Breast epithelium (tissue), 4 donors: ENCODE results near the gene SHB. TPM values are rescaled to one million over a fixed set of nuclear protein-coding genes. Genes with fewer than 3 reads are reported as not detected.

Experiments used
- DNase-seq, 2 donors: peaks; one replicate each; pipeline ENCODE4 v3.0.0-alpha.2; 2019; ENCODE audit warnings: low spot score in 2 of 2
- H3K27ac ChIP-seq, 2 donors: fragments of 200-600 bp; sonication (generic) in 1 of 2; one replicate each; pipeline ENCODE4 v1.5.1; 2016 to 2019; ENCODE audit warnings: mild to moderate bottlenecking in 1 of 2
- H3K27me3 ChIP-seq, 2 donors: fragments of 200-600 bp; sonication (generic) in 1 of 2; one replicate each; pipeline versions ENCODE4 v1.5.1 to v1.6.0; 2017 to 2019; ENCODE audit warnings: control low read depth in 1 of 2, mild to moderate bottlenecking in 1 of 2
- H3K36me3 ChIP-seq: fragments of 200-600 bp; one replicate; pipeline ENCODE4 v1.5.1; 2019
- H3K4me1 ChIP-seq, 2 donors: fragments of 200-600 bp; sonication (generic); one replicate each; pipeline ENCODE4 v1.5.1; 2016 to 2019; ENCODE audit warnings: control low read depth in 1 of 2
- H3K4me3 ChIP-seq, 3 donors: fragments of 200-600 bp; sonication (generic); 1 replicate in 2 of 3; 2 replicates in 1 of 3; pipeline ENCODE4 v1.5.1; 2016 to 2019; ENCODE audit warnings: mild to moderate bottlenecking in 3 of 3, moderate library complexity in 2 of 3
- H3K9me3 ChIP-seq, 2 donors: fragments of 200-600 bp; sonication (generic) in 1 of 2; one replicate each; pipeline ENCODE4 v1.5.1; 2016 to 2019; ENCODE audit warnings: control low read depth in 1 of 2
- POLR2A ChIP-seq: fragments of 450-650 bp; IDR thresholded peaks from one replicate; pipeline ENCODE4 v1.6.1; 2016; ENCODE audit warnings: antibody characterized with exemption, mild to moderate bottlenecking, moderate library complexity
- POLR2AphosphoS5 ChIP-seq, 3 donors: sonication (generic); formaldehyde crosslinking; IDR thresholded peaks; one replicate each; pipeline ENCODE4 v1.6.1; 2017; ENCODE audit warnings: antibody characterized with exemption in 3 of 3
- intact Hi-C: fragments of 100-400 bp; cut with DNase I; formaldehyde crosslinking; loops from one replicate; pipeline ENCODE4 v1.15.1; 2023; ENCODE audit warnings: low total_unique reads
- total RNA-seq, 3 donors: library from RNA; depleted of rRNA; stranded (reverse); fragments of >200 nt; gene quantifications; one replicate each; pipeline ENCODE4 v1.1.0, GENCODE V29; 2016
- TF ChIP-seq, protein P1 (sequence below), 3 donors: fragments of 450-650 bp; IDR thresholded peaks; one replicate each; pipeline ENCODE4 v1.5.1; 2016 to 2017; ENCODE audit warnings: antibody characterized with exemption in 3 of 3, mild to moderate bottlenecking in 3 of 3, moderate library complexity in 3 of 3

The SHB gene
- total RNA-seq, 3 donors from 2014 or later, result 3.8 to 18.7 (median 17.9) TPM

DNA sequence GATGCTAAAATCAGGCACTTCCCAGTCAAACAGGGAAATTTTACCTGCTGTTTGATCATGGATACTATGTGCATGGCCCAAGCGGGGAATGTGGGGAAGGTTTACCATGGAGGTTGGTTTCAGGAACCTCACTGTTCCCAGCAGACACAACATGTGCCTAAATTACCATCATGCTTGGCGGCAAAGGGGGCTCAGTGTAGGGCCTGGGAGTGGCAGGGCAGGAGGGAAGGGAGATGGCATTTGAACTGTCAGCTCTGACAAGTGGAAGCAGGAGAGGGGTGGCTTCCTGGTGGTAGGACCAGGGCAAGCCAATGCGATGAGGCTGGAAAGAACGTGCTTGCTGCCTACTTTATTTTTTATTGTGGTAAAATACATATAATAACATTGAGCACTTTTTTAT lies 93.4 kb downstream of the SHB start:
- H3K36me3 ChIP-seq, result no peaks in the 10 kb centered on the region
- no peaks in the 10 kb centered on the region for H3K9me3 ChIP-seq
- TF ChIP-seq POLR2AphosphoS5 (IDR thresholded peaks at IDR 0.05), result no peak
- TF ChIP-seq, protein P1, sequence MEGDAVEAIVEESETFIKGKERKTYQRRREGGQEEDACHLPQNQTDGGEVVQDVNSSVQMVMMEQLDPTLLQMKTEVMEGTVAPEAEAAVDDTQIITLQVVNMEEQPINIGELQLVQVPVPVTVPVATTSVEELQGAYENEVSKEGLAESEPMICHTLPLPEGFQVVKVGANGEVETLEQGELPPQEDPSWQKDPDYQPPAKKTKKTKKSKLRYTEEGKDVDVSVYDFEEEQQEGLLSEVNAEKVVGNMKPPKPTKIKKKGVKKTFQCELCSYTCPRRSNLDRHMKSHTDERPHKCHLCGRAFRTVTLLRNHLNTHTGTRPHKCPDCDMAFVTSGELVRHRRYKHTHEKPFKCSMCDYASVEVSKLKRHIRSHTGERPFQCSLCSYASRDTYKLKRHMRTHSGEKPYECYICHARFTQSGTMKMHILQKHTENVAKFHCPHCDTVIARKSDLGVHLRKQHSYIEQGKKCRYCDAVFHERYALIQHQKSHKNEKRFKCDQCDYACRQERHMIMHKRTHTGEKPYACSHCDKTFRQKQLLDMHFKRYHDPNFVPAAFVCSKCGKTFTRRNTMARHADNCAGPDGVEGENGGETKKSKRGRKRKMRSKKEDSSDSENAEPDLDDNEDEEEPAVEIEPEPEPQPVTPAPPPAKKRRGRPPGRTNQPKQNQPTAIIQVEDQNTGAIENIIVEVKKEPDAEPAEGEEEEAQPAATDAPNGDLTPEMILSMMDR (IDR thresholded peaks at IDR 0.05), result no peak
- no peak for TF ChIP-seq POLR2A
- no peak overlapping the region for H3K27ac ChIP-seq
- H3K4me1 ChIP-seq, result no peaks in the 10 kb centered on the region
- H3K27me3 ChIP-seq, result no peaks in the 10 kb centered on the region
- no peak overlapping the region for H3K4me3 ChIP-seq
- DNase-seq, result no peak
- intact Hi-C loops, result no loop called here

DNA sequence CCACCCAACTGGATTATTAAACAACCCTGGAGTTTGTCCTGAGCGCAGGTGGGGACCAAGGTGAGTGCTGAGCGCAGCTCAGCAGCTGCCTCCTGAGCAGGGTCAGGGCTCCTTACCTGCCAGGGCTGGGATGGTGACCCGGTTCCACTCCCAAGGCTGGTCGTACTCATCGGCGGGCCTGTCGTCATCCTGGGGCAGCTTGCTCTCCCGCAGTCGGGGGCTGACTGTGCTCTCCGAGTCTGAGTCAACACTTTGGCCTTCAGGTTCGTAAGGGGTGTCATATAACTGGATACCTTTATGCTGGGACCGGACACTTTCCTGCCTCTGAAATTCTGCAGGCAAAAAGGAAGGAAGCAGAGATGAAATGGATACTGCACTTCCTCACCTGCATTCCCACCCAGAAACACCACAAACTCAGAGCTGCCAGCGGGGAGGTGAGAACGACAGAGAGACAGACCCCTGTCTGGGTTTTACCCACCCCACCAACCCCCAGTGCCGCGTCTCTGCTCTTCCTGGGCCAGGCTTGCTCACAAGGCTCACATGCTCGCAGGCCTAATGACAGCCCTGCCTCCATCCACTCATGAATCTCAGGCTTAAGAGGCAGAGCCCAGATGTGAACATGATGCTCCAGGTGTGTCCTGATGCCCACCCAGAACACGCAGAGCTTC lies 94.4 kb downstream of the SHB start:
- intact Hi-C loops, result no loop called here
- Histone ChIP-seq H3K27ac (no peak overlapping the region), H3K4me3 (no peak overlapping the region), H3K27me3 (no peaks in the 10 kb centered on the region), H3K9me3 (no peaks in the 10 kb centered on the region), H3K36me3 (no peaks in the 10 kb centered on the region), H3K4me1 (no peaks in the 10 kb centered on the region)
- no peak for DNase-seq
- TF ChIP-seq, protein P1 (IDR thresholded peaks at IDR 0.05), result no peak
- no peak for TF ChIP-seq POLR2A
- TF ChIP-seq POLR2AphosphoS5 (IDR thresholded peaks at IDR 0.05), result no peak

DNA sequence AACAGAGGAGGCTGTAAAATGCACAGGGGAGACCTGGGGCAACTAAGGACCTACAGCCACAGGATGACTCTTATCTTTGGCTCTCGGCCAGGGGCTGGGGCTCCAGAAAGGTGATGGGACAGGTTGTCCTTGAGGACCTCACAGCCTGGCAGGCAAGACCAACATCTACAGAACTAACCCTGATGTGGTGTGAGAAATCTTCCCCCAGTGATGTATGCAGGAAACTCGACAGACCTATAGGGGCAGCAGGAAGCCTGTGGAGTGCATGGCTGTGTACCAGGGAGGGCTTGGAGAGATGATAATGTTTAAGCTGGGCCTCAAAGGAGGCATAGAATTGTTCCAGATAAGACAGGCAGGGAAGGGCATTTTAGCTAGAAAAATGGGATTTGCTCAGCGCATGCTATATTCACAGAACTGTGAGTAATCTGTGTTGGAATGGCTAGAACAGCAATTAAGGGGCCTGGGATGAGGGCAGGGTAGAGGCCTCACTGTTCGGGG lies 96.6 kb downstream of the SHB start:
- Histone ChIP-seq H3K4me3 (no peak overlapping the region), H3K9me3 (no peaks in the 10 kb centered on the region), H3K27me3 (no peaks in the 10 kb centered on the region), H3K27ac (no peak overlapping the region), H3K4me1 (no peaks in the 10 kb centered on the region), H3K36me3 (no peaks in the 10 kb centered on the region)
- intact Hi-C loops, result no loop called here
- TF ChIP-seq POLR2AphosphoS5 (IDR thresholded peaks at IDR 0.05) (no peak), POLR2A (no peak)
- TF ChIP-seq, protein P1 (IDR thresholded peaks at IDR 0.05), result no peak
- no peak for DNase-seq

DNA sequence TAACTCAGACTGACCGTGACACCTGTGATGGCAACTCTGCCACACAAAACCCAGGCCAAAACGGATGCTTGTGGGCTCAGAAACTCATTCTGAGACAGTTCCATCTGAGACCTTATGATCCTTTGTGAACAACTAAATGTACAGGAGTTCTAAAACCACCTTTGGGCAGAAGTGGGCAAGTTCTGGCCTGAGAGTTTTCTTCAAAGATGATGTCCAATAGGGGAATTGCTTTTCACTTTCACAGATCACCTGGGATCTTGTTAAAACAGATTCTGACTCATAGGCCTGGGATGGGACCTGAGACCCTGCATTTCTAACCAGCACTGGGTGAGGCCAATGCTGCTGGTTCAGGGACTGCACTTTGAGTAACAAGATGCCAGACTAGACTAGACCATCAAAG lies 97.3 kb downstream of the SHB start:
- intact Hi-C loops, result no loop called here
- TF ChIP-seq POLR2AphosphoS5 (IDR thresholded peaks at IDR 0.05) (no peak), POLR2A (no peak)
- TF ChIP-seq, protein P1 (IDR thresholded peaks at IDR 0.05), result no peak

DNA sequence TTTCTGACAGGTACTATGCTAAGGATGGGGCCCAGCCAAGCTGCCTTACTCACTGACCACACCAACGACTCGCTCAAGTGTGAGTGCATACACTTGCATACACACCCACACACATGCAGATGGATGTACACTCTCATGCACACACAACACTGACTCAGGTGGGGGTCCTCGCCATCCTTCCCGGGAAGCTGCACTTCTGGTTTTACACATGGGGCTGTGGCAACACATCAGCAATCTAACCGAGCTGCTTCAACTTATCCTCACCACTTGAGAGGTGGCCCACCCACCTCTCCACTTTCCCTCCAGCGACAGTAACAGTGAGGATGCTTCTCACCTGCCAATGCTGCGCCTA lies 97.9 kb downstream of the SHB start:
- H3K4me1 ChIP-seq, result peaks cover 0 to 6% of the 10 kb centered on the region in 2 donors
- no peaks in the 10 kb centered on the region for H3K36me3 ChIP-seq
- no peaks in the 10 kb centered on the region for H3K9me3 ChIP-seq
- no peak for DNase-seq
- intact Hi-C loops, result no loop called here
- H3K4me3 ChIP-seq, result no peak overlapping the region
- no peak for TF ChIP-seq POLR2A
- no peak for TF ChIP-seq POLR2AphosphoS5 (IDR thresholded peaks at IDR 0.05)
- TF ChIP-seq, protein P1 (IDR thresholded peaks at IDR 0.05), result no peak
- H3K27me3 ChIP-seq, result no peaks in the 10 kb centered on the region
- H3K27ac ChIP-seq, result no peak overlapping the region

More for the DNA sequence above, 97.3 kb downstream of the SHB start:
- H3K4me3 ChIP-seq, result no peak overlapping the region
- H3K27me3 ChIP-seq, result no peaks in the 10 kb centered on the region
- DNase-seq, result no peak
- no peak overlapping the region for H3K27ac ChIP-seq
- no peaks in the 10 kb centered on the region for H3K36me3 ChIP-seq
- peaks cover 0 to 3% of the 10 kb centered on the region in 2 donors for H3K4me1 ChIP-seq
- H3K9me3 ChIP-seq, result no peaks in the 10 kb centered on the region
